Endothelial cell (in vitro differentiated cells): ENCODE measurements around the gene NLGN1. TPM values are rescaled to one million over a fixed set of nuclear protein-coding genes. Genes with fewer than 3 reads are reported as not detected.

Experiments used
- DNase-seq: peaks from one replicate; pipeline ENCODE4 v3.0.0; 2021; ENCODE audit warnings: low spot score
- H3K27ac Mint-ChIP-seq: one replicate; pipeline ENCODE4 v1.8.0; 2021; ENCODE audit warnings: mixed read lengths, inconsistent platforms; ENCODE audit not compliant: unreplicated experiment
- H3K27me3 Mint-ChIP-seq: one replicate; pipeline ENCODE4 v1.8.0; 2021; ENCODE audit warnings: mild to moderate bottlenecking, moderate library complexity, mixed read lengths, inconsistent platforms; ENCODE audit not compliant: unreplicated experiment
- H3K36me3 Mint-ChIP-seq: one replicate; pipeline ENCODE4 v1.8.0; 2021; ENCODE audit warnings: mild to moderate bottlenecking, low read depth, mixed read lengths, inconsistent platforms; ENCODE audit not compliant: unreplicated experiment
- H3K4me1 Mint-ChIP-seq: one replicate; pipeline ENCODE4 v1.8.0; 2021; ENCODE audit warnings: mild to moderate bottlenecking, mixed read lengths, inconsistent platforms; ENCODE audit not compliant: unreplicated experiment
- H3K4me3 Mint-ChIP-seq: one replicate; pipeline ENCODE4 v1.8.0; 2021; ENCODE audit warnings: mild to moderate bottlenecking, mixed read lengths, inconsistent platforms; ENCODE audit not compliant: unreplicated experiment
- H3K9me3 Mint-ChIP-seq: one replicate; pipeline ENCODE4 v1.8.0; 2021; ENCODE audit warnings: mixed read lengths, inconsistent platforms; ENCODE audit not compliant: unreplicated experiment
- total RNA-seq: library from RNA; stranded (reverse); fragmentation: NEBNext Ultra II Directional; extraction: Animal tissue kit (Norgen Biotek cat#: 25700); gene quantifications from one replicate; pipeline ENCODE4 v1.2.1, GENCODE V29; 2021; ENCODE audit not compliant: unreplicated experiment
- TF ChIP-seq, protein P1 (sequence below): fragments of 200-600 bp; sonication (generic); IDR thresholded peaks from one replicate; pipeline ENCODE4 v1.5.0; 2021; ENCODE audit warnings: antibody characterized with exemption; ENCODE audit not compliant: unreplicated experiment

NLGN1 gene
- total RNA-seq, 1 donor from 2014 or later, result 27.6 TPM

DNA sequence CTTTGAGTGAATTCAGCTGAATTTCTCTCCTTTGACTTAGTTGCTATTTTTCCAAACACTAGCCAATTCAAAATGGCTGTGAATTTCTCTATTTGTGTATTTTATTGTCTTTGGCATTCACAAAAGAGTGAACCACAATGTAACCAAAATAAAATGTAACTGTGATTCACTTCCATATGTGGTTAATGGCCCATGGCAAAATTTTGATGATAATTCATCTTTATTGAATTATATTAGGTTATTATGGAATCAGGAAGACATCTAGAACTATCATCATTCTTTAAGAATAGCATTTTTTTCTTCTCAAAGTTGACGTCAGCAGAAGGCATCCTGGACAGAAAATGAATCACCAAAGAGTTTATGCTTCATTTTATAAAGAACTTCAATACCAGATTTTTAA lies 756.3 kb downstream of the NLGN1 start:
- TF ChIP-seq, protein P1, sequence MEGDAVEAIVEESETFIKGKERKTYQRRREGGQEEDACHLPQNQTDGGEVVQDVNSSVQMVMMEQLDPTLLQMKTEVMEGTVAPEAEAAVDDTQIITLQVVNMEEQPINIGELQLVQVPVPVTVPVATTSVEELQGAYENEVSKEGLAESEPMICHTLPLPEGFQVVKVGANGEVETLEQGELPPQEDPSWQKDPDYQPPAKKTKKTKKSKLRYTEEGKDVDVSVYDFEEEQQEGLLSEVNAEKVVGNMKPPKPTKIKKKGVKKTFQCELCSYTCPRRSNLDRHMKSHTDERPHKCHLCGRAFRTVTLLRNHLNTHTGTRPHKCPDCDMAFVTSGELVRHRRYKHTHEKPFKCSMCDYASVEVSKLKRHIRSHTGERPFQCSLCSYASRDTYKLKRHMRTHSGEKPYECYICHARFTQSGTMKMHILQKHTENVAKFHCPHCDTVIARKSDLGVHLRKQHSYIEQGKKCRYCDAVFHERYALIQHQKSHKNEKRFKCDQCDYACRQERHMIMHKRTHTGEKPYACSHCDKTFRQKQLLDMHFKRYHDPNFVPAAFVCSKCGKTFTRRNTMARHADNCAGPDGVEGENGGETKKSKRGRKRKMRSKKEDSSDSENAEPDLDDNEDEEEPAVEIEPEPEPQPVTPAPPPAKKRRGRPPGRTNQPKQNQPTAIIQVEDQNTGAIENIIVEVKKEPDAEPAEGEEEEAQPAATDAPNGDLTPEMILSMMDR, result no peak
- H3K4me3 Mint-ChIP-seq, result no peak overlapping the region
- H3K9me3 Mint-ChIP-seq, result no peaks in the 10 kb centered on the region
- H3K27ac Mint-ChIP-seq, result no peak overlapping the region
- H3K36me3 Mint-ChIP-seq, result no peaks in the 10 kb centered on the region
- no peaks in the 10 kb centered on the region for H3K27me3 Mint-ChIP-seq
- DNase-seq, result no peak
- H3K4me1 Mint-ChIP-seq, result no peaks in the 10 kb centered on the region

DNA sequence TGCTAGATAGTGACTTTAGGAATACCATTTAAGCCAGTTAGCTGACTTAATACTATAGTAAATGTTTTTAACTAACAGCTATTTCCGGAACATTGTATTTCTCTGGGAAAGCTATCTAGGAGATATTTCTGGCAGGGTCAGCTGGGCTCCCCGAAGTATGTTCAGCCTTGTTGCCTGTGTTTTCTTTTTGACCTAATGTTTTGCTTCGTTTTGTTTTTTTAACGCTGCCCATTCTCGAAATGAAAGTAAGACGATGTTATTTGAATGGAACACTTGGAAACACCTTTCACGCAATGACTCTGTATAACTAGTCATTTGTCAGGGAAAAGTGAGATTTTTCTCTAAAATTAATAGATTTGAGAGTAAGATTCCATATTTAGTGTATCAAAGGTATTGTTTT lies 758.7 kb downstream of the NLGN1 start:
- TF ChIP-seq, protein P1, result no peak
- Mint-ChIP-seq H3K9me3 (no peaks in the 10 kb centered on the region), H3K36me3 (no peaks in the 10 kb centered on the region), H3K27ac (no peak overlapping the region), H3K4me1 (no peaks in the 10 kb centered on the region), H3K4me3 (no peak overlapping the region), H3K27me3 (no peaks in the 10 kb centered on the region)
- no peak for DNase-seq

DNA sequence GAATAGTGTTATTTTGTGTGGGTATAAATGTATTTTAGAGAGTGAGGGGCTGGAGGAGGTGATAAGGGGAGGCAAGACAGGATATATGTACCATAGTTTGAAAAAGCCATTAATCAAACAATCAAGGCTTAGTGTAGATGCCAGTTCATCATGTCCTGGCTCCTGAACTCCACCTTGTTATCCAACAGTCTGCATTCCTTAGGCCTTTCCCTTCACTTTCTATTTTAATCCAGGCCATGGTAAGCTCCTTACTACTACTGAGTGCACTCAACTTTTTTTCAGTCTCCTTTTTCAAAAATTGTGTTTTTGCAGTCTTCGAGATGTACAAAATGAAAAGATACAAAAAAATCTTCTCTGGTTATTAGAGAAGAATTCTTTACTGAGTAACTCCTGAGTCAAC lies 761.1 kb downstream of the NLGN1 start:
- TF ChIP-seq, protein P1, result no peak
- Mint-ChIP-seq H3K9me3 (no peaks in the 10 kb centered on the region), H3K27me3 (no peaks in the 10 kb centered on the region), H3K4me3 (no peak overlapping the region), H3K36me3 (no peaks in the 10 kb centered on the region), H3K4me1 (no peaks in the 10 kb centered on the region), H3K27ac (no peak overlapping the region)
- DNase-seq, result no peak

DNA sequence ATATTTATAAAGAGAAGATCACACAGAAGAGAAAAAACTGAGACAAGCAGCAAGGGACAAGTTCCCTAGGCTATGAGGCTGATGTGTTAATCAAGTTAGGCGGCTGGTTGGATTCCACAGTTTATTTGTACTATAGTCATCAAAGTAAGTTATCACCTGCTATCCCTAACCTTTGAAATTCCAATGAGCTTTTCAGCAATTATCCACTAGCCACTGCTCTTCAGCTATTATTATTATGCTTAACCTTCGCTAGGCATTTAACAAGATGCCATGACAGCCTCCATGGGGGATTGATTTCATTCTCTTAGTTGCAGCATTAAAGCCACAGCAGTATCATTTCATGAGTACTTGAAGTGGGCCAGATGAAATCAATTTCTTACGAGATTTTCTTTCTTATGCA lies 762.1 kb downstream of the NLGN1 start:
- H3K27ac Mint-ChIP-seq, result no peak overlapping the region

DNA sequence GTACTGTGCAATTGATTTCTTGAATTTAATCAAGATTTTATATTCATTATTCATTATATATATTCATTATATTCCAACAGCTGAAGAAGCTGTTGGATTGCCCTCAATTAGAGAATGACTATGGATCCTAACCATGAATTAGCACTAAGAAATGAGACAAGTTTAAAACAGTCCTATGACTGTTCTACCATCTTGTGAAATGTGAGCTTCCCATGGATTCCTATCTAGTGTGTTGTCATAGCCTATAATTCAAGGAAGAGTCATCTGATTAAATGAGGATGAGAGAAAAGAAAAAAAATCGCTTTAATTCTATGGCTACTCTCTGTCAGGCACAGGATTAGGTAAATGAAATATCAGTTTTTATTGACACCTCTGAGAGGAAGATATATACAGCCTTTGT lies 765.0 kb downstream of the NLGN1 start:
- H3K9me3 Mint-ChIP-seq, result no peaks in the 10 kb centered on the region
- no peaks in the 10 kb centered on the region for H3K4me1 Mint-ChIP-seq
- TF ChIP-seq, protein P1, result no peak
- H3K27ac Mint-ChIP-seq, result no peak overlapping the region
- no peak overlapping the region for H3K4me3 Mint-ChIP-seq
- no peaks in the 10 kb centered on the region for H3K36me3 Mint-ChIP-seq
- DNase-seq, result no peak
- H3K27me3 Mint-ChIP-seq, result no peaks in the 10 kb centered on the region

More for the DNA sequence above, 762.1 kb downstream of the NLGN1 start:
- Mint-ChIP-seq H3K27me3 (no peaks in the 10 kb centered on the region), H3K9me3 (no peaks in the 10 kb centered on the region), H3K36me3 (no peaks in the 10 kb centered on the region), H3K4me1 (no peaks in the 10 kb centered on the region), H3K4me3 (no peak overlapping the region)
- no peak for DNase-seq
- TF ChIP-seq, protein P1, result no peak
